Endodermal cell (in vitro differentiated cells): ENCODE measurements around the gene TRIM36. TPM values are rescaled to one million over a fixed set of nuclear protein-coding genes. Genes with fewer than 3 reads are reported as not detected.

Experiments
- DNase-seq: peaks from one replicate; pipeline ENCODE4 v3.0.0-alpha.2; 2017
- H3K27ac ChIP-seq: 2 replicates; pipeline ENCODE4 v1.5.1; 2013; ENCODE audit warnings: mild to moderate bottlenecking, low read depth, low read length, moderate library complexity
- H3K27me3 ChIP-seq: 2 replicates; pipeline ENCODE4 v1.6.1; 2013; ENCODE audit warnings: mild to moderate bottlenecking, low read length, moderate library complexity; ENCODE audit not compliant: insufficient read depth, control insufficient read depth, poor library complexity, severe bottlenecking
- H3K36me3 ChIP-seq: 2 replicates; pipeline ENCODE4 v1.7.0; 2013; ENCODE audit warnings: mild to moderate bottlenecking, low read length, moderate library complexity; ENCODE audit not compliant: control insufficient read depth, insufficient read depth
- H3K4me1 ChIP-seq: one replicate; pipeline ENCODE4 v1.7.0; 2013; ENCODE audit warnings: low read length; ENCODE audit not compliant: control insufficient read depth, insufficient read depth
- H3K4me3 ChIP-seq: 2 replicates; pipeline ENCODE4 v1.5.1; 2013; ENCODE audit warnings: mild to moderate bottlenecking, low read length, moderate library complexity
- H3K9ac ChIP-seq: 2 replicates; pipeline ENCODE4 v1.6.1; 2013; ENCODE audit warnings: mild to moderate bottlenecking, low read length, moderate library complexity; ENCODE audit not compliant: poor library complexity, severe bottlenecking; ENCODE audit errors: extremely low read depth
- H3K9me3 ChIP-seq: 2 replicates; pipeline ENCODE4 v1.6.1; 2013; ENCODE audit warnings: mild to moderate bottlenecking, low read length, moderate library complexity; ENCODE audit not compliant: control insufficient read depth
- H3K27ac Mint-ChIP-seq: 2 replicates; pipeline ENCODE4 v1.8.0; 2020; ENCODE audit warnings: mixed read lengths
- H3K27me3 Mint-ChIP-seq: 2 replicates; pipeline ENCODE4 v1.8.0; 2021; ENCODE audit warnings: mild to moderate bottlenecking, mixed read lengths; ENCODE audit not compliant: insufficient read depth
- H3K36me3 Mint-ChIP-seq: 2 replicates; pipeline ENCODE4 v1.8.0; 2020; ENCODE audit warnings: low read depth, mixed read lengths
- H3K4me1 Mint-ChIP-seq: 2 replicates; pipeline ENCODE4 v1.8.0; 2020; ENCODE audit warnings: mixed read lengths
- H3K4me3 Mint-ChIP-seq: 2 replicates; pipeline ENCODE4 v1.8.0; 2020; ENCODE audit warnings: mild to moderate bottlenecking, moderate library complexity, mixed read lengths
- H3K9me3 Mint-ChIP-seq: 2 replicates; pipeline ENCODE4 v1.8.0; 2020; ENCODE audit warnings: mild to moderate bottlenecking, mixed read lengths
- CTCF ChIP-seq: fragments of 200-600 bp; sonication (generic); conservative IDR thresholded peaks from 2 replicates; pipeline ENCODE4 v1.5.0; 2021; ENCODE audit warnings: antibody characterized with exemption, mild to moderate bottlenecking
- WGBS, 2 experiments: methylation state at CpG; one replicate each; pipeline versions ENCODE4 v1.1.5 to v1.1.7; 2013; ENCODE audit warnings: missing lambda C conversion rate in 2 of 2, mixed read lengths in 1 of 2; ENCODE audit not compliant: insufficient coverage in 1 of 2, insufficient read length in 1 of 2; 5-methylcytosine and 5-hydroxymethylcytosine counted together
- total RNA-seq, 2 donors: library from RNA; stranded (reverse); fragmentation: NEBNext Ultra II Directional in 1 of 2; extraction: Animal tissue kit (Norgen Biotek cat#: 25700) in 1 of 2; gene quantifications; 2 replicates in 1 of 2; 3 replicates in 1 of 2; pipeline ENCODE4 v1.2.1, GENCODE V29; 2021

TRIM36 gene
- total RNA-seq, 2 donors from 2014 or later = 13.3 to 17.3 TPM

GRCh38 chr5:115096034-115096769 is 73.5 kb downstream of the TRIM36 start:
- Histone ChIP-seq H3K9me3 (no peaks in the 10 kb centered on the region), H3K27ac (no peak overlapping the region), H3K27me3 (no peaks in the 10 kb centered on the region), H3K9ac (no peak overlapping the region), H3K4me3 (no peak overlapping the region), H3K4me1 (no peaks in the 10 kb centered on the region), H3K36me3 (no peaks in the 10 kb centered on the region)
- no peaks in the 10 kb centered on the region for H3K4me1 Mint-ChIP-seq
- no peaks in the 10 kb centered on the region for H3K36me3 Mint-ChIP-seq
- no peak for DNase-seq
- no peaks in the 10 kb centered on the region for H3K27me3 Mint-ChIP-seq
- no peak for TF ChIP-seq CTCF
- H3K27ac Mint-ChIP-seq = no peak overlapping the region
- no peaks in the 10 kb centered on the region for H3K9me3 Mint-ChIP-seq
- 62 to 75% methylated on average over 2 to 7 of the region's 7 CpGs for WGBS, 2 experiments
- H3K4me3 Mint-ChIP-seq = no peak overlapping the region

GRCh38 chr5:115087951-115088350 is 81.8 kb downstream of the TRIM36 start:
- Mint-ChIP-seq H3K4me3 (no peak overlapping the region), H3K27ac (no peak overlapping the region)
- no peak for DNase-seq

GRCh38 chr5:115086473-115086872 is 83.2 kb downstream of the TRIM36 start:
- no peak overlapping the region for H3K4me3 ChIP-seq
- H3K4me1 ChIP-seq = peaks cover 5% of the 10 kb centered on the region
- Mint-ChIP-seq H3K9me3 (peaks cover 9% of the 10 kb centered on the region), H3K27ac (no peak overlapping the region), H3K36me3 (no peaks in the 10 kb centered on the region), H3K4me1 (peaks cover 12% of the 10 kb centered on the region), H3K4me3 (no peak overlapping the region), H3K27me3 (no peaks in the 10 kb centered on the region)
- H3K9me3 ChIP-seq = peaks cover 6% of the 10 kb centered on the region
- no peaks in the 10 kb centered on the region for H3K36me3 ChIP-seq
- no peaks in the 10 kb centered on the region for H3K27me3 ChIP-seq
- no peak for DNase-seq
- H3K9ac ChIP-seq = no peak overlapping the region
- WGBS, 2 experiments = 87% methylated on average over 1 of the region's 1 CpG; no CpG with 5 or more reads in 1 of the 2 experiments
- TF ChIP-seq CTCF = no peak
- no peak overlapping the region for H3K27ac ChIP-seq

More at GRCh38 chr5:115087951-115088350, 81.8 kb downstream of the TRIM36 start:
- no peak overlapping the region for H3K4me3 ChIP-seq
- H3K9me3 Mint-ChIP-seq = peaks cover 8% of the 10 kb centered on the region
- no peaks in the 10 kb centered on the region for H3K36me3 ChIP-seq
- H3K27ac ChIP-seq = no peak overlapping the region
- H3K9ac ChIP-seq = no peak overlapping the region
- H3K9me3 ChIP-seq = peaks cover 6% of the 10 kb centered on the region
- 87 to 93% methylated on average over 2 to 3 of the region's 3 CpGs for WGBS, 2 experiments
- no peaks in the 10 kb centered on the region for H3K27me3 ChIP-seq
- H3K4me1 Mint-ChIP-seq = peaks cover 12% of the 10 kb centered on the region
- TF ChIP-seq CTCF = no peak
- H3K4me1 ChIP-seq = peaks cover 5% of the 10 kb centered on the region
- no peaks in the 10 kb centered on the region for H3K36me3 Mint-ChIP-seq
- H3K27me3 Mint-ChIP-seq = no peaks in the 10 kb centered on the region
